Activated naive CD4-positive, alpha-beta T cell treated with anti-CD3 and anti-CD28 coated beads, Interleukin-2, amount 50 U/mL, for 16 hours (primary cell): ENCODE measurements around the gene PEAR1.
A peak's percentile ranks its signal among the peaks of the same experiment; 100 is the strongest.

Experiments used
- DNase-seq: peaks from one replicate; pipeline ENCODE4 v3.0.0-alpha.2; 2020

The PEAR1 gene

GRCh38 chr1:156860628-156861423 is 32.7 kb upstream of the PEAR1 start, which contains the start of gene NTRK1:
Gene NTRK1 (plus strand): TSS chr1:156860865. CDS start chr1:156860935, 70 bp downstream.
- DNase-seq: peak; percentile 58

GRCh38 chr1:156862584-156862983 is 30.9 kb upstream of the PEAR1 start:
- DNase-seq: no peak

GRCh38 chr1:156862997-156863599 is 30.4 kb upstream of the PEAR1 start:
- no peak for DNase-seq

- DNase-seq: no peak
Observed at GRCh38 chr1:156863631-156864030, 29.9 kb upstream of the PEAR1 start.

GRCh38 chr1:156864796-156865195 is 28.7 kb upstream of the PEAR1 start:
- no peak for DNase-seq

- no peak for DNase-seq
Observed at GRCh38 chr1:156865258-156865657, 28.3 kb upstream of the PEAR1 start.

GRCh38 chr1:156865865-156866248 is 27.7 kb upstream of the PEAR1 start:
- DNase-seq: no peak

GRCh38 chr1:156866249-156866909 is 27.1 kb upstream of the PEAR1 start:
- DNase-seq: no peak

GRCh38 chr1:156868341-156868740 is 25.2 kb upstream of the PEAR1 start:
- DNase-seq: no peak

GRCh38 chr1:156869455-156869854 is 24.1 kb upstream of the PEAR1 start:
- DNase-seq: no peak

GRCh38 chr1:156873659-156874058 is 19.9 kb upstream of the PEAR1 start:
- no peak for DNase-seq

GRCh38 chr1:156874142-156874541 is 19.4 kb upstream of the PEAR1 start:
- DNase-seq: no peak

- DNase-seq: no peak
Observed at GRCh38 chr1:156874572-156875340, 18.8 kb upstream of the PEAR1 start.

GRCh38 chr1:156875341-156875615 is 18.2 kb upstream of the PEAR1 start:
- no peak for DNase-seq

- no peak for DNase-seq
Observed at GRCh38 chr1:156876281-156876680, 17.2 kb upstream of the PEAR1 start.

GRCh38 chr1:156877433-156878170 is 15.9 kb upstream of the PEAR1 start:
- DNase-seq: no peak

- DNase-seq: no peak
Observed at GRCh38 chr1:156879876-156880275, 13.6 kb upstream of the PEAR1 start.

GRCh38 chr1:156880473-156880872 is 13.0 kb upstream of the PEAR1 start:
- DNase-seq: no peak

- DNase-seq: no peak
Observed at GRCh38 chr1:156881101-156881500, 12.4 kb upstream of the PEAR1 start.

- no peak for DNase-seq
Observed at GRCh38 chr1:156881663-156882062, 11.9 kb upstream of the PEAR1 start.

GRCh38 chr1:156882543-156882942 is 11.0 kb upstream of the PEAR1 start:
- DNase-seq: no peak

- no peak for DNase-seq
Observed at GRCh38 chr1:156883919-156884318, 9.6 kb upstream of the PEAR1 start.
